Liver (tissue), 3 donors: ENCODE measurements around the gene RAI14.

Source experiments
- EGR1 ChIP-seq, 2 donors: IDR thresholded peaks; 2 replicates each; pipeline ENCODE4 v1.6.1; 2016 to 2018; ENCODE audit warnings: antibody characterized with exemption in 2 of 2, low read depth in 2 of 2
- JUND ChIP-seq, 2 donors: IDR thresholded peaks; 2 replicates each; pipeline ENCODE4 v1.6.1; 2016; ENCODE audit warnings: antibody characterized with exemption in 2 of 2
- SP1 ChIP-seq: IDR thresholded peaks from 2 replicates; pipeline ENCODE4 v1.6.1; 2018; ENCODE audit warnings: antibody characterized with exemption, mild to moderate bottlenecking
- TAF1 ChIP-seq: conservative IDR thresholded peaks from 2 replicates; pipeline ENCODE4 v1.6.1; 2016; ENCODE audit warnings: antibody characterized with exemption, mild to moderate bottlenecking
- TF ChIP-seq, protein P1 (sequence below): fragments of 150-350 bp; IDR thresholded peaks from 2 replicates; pipeline ENCODE4 v1.5.1; 2017; ENCODE audit warnings: improper control_type of control experiment, low read depth, low read length; ENCODE audit not compliant: missing input control
- TF ChIP-seq, protein P2 (sequence below): IDR thresholded peaks from 2 replicates; pipeline ENCODE4 v1.6.1; 2016; ENCODE audit warnings: antibody characterized with exemption
- TF ChIP-seq, protein P3 (sequence below): IDR thresholded peaks from 2 replicates; pipeline ENCODE4 v1.6.1; 2016; ENCODE audit warnings: antibody characterized with exemption
- donor health status: healthy.
- donor health status: healthy.

DNA sequence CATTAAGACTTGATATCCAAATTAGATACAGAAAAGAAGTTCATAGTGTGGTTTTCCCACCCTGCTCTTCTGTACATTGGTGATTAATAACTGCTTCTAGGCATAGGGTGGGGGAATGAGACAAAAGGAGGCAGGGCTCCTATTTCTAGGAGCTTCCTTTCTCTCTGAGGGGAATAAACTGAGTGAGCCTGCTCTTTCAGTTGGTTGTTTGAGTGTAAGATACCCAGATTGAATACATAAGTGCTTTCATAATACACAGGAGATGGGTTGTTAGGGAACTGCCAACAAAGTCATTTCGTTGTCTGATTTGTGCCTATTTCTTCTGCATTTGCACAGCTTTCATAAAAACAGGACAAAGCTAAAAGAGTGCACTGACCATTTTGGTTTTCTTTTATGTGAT lies 133.9 kb downstream of the RAI14 start:
- TF ChIP-seq EGR1 (IDR thresholded peaks at IDR 0.05; ENCODE audit: low read depth in 2 of 2) = no peak
- TF ChIP-seq, protein P1, sequence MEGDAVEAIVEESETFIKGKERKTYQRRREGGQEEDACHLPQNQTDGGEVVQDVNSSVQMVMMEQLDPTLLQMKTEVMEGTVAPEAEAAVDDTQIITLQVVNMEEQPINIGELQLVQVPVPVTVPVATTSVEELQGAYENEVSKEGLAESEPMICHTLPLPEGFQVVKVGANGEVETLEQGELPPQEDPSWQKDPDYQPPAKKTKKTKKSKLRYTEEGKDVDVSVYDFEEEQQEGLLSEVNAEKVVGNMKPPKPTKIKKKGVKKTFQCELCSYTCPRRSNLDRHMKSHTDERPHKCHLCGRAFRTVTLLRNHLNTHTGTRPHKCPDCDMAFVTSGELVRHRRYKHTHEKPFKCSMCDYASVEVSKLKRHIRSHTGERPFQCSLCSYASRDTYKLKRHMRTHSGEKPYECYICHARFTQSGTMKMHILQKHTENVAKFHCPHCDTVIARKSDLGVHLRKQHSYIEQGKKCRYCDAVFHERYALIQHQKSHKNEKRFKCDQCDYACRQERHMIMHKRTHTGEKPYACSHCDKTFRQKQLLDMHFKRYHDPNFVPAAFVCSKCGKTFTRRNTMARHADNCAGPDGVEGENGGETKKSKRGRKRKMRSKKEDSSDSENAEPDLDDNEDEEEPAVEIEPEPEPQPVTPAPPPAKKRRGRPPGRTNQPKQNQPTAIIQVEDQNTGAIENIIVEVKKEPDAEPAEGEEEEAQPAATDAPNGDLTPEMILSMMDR = no peak
- no peak for TF ChIP-seq TAF1
- no peak for TF ChIP-seq JUND (IDR thresholded peaks at IDR 0.05)
- TF ChIP-seq, protein P2, sequence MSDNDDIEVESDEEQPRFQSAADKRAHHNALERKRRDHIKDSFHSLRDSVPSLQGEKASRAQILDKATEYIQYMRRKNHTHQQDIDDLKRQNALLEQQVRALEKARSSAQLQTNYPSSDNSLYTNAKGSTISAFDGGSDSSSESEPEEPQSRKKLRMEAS = no peak
- TF ChIP-seq SP1 = no peak
- TF ChIP-seq, protein P3, sequence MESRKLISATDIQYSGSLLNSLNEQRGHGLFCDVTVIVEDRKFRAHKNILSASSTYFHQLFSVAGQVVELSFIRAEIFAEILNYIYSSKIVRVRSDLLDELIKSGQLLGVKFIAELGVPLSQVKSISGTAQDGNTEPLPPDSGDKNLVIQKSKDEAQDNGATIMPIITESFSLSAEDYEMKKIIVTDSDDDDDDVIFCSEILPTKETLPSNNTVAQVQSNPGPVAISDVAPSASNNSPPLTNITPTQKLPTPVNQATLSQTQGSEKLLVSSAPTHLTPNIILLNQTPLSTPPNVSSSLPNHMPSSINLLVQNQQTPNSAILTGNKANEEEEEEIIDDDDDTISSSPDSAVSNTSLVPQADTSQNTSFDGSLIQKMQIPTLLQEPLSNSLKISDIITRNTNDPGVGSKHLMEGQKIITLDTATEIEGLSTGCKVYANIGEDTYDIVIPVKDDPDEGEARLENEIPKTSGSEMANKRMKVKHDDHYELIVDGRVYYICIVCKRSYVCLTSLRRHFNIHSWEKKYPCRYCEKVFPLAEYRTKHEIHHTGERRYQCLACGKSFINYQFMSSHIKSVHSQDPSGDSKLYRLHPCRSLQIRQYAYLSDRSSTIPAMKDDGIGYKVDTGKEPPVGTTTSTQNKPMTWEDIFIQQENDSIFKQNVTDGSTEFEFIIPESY = no peak
